CD14-positive monocyte (primary cell): ENCODE results near the gene RAB3GAP1. TPM values are rescaled to one million over a fixed set of nuclear protein-coding genes. Genes with fewer than 3 reads are reported as not detected.

Experiments used
- DNase-seq, 3 donors: peaks; one replicate each; pipeline ENCODE4 v3.0.0-alpha.2; 2011 to 2022
- H2AFZ ChIP-seq: 2 replicates; pipeline ENCODE4 v1.6.0; 2012; ENCODE audit warnings: mild to moderate bottlenecking, low read depth, low read length, inconsistent platforms; ENCODE audit not compliant: insufficient read depth, poor library complexity, severe bottlenecking
- H3K27ac ChIP-seq, 2 donors: 1 replicate in 1 of 2; 2 replicates in 1 of 2; pipeline ENCODE4 v1.5.1; 2012 to 2013; ENCODE audit warnings: low read length in 2 of 2, control low read depth in 1 of 2, inconsistent platforms in 1 of 2, low read depth in 1 of 2, mild to moderate bottlenecking in 1 of 2
- H3K27me3 ChIP-seq, 2 donors: one replicate each; pipeline versions ENCODE4 v1.6.0 to v1.6.1; 2011 to 2013; ENCODE audit warnings: low read length in 2 of 2; ENCODE audit not compliant: control insufficient read depth in 2 of 2, insufficient read depth in 2 of 2
- H3K36me3 ChIP-seq, 2 donors: replicated peaks in 1 of 2; 1 replicate in 1 of 2; 2 replicates in 1 of 2; pipeline versions ENCODE4 v1.5.1 to v1.6.1; 2012 to 2013; ENCODE audit warnings: low read length in 2 of 2, control low read depth in 1 of 2, inconsistent platforms in 1 of 2, mild to moderate bottlenecking in 1 of 2; ENCODE audit not compliant: insufficient read depth in 2 of 2, control insufficient read depth in 1 of 2
- H3K4me1 ChIP-seq, 2 donors: 1 replicate in 1 of 2; 2 replicates in 1 of 2; pipeline versions ENCODE4 v1.5.1 to v1.6.1; 2012 to 2013; ENCODE audit warnings: low read length in 2 of 2, control low read depth in 1 of 2, inconsistent platforms in 1 of 2, mild to moderate bottlenecking in 1 of 2, moderate library complexity in 1 of 2; ENCODE audit not compliant: insufficient read depth in 2 of 2, control insufficient read depth in 1 of 2
- H3K4me2 ChIP-seq: replicated peaks from 2 replicates; pipeline ENCODE3; 2012; ENCODE audit warnings: low read length, moderate library complexity, mild to moderate bottlenecking; ENCODE audit not compliant: poor library complexity, severe bottlenecking; ENCODE audit errors: extremely low read depth
- H3K4me3 ChIP-seq, 3 experiments: fragments of 200-600 bp in 1 of 3; sonication (generic) in 1 of 3; replicated peaks in 1 of 3; 1 replicate in 2 of 3; 2 replicates in 1 of 3; pipeline ENCODE4 v1.5.1; 2011 to 2013; ENCODE audit warnings: low read length in 3 of 3, mild to moderate bottlenecking in 3 of 3, control low read depth in 2 of 3, low read depth in 2 of 3, inconsistent platforms in 1 of 3, moderate library complexity in 1 of 3
- H3K79me2 ChIP-seq: 2 replicates; pipeline ENCODE4 v1.6.0; 2012; ENCODE audit warnings: mild to moderate bottlenecking, control low read depth, inconsistent platforms, low read length, moderate library complexity; ENCODE audit not compliant: insufficient read depth
- H3K9ac ChIP-seq: 2 replicates; pipeline ENCODE4 v1.6.0; 2017; ENCODE audit warnings: low read length, mild to moderate bottlenecking; ENCODE audit not compliant: insufficient read depth, poor library complexity, severe bottlenecking
- H3K9me3 ChIP-seq, 2 donors: replicated peaks in 1 of 2; 1 replicate in 1 of 2; 2 replicates in 1 of 2; pipeline versions ENCODE4 v1.5.1 to v1.6.1; 2012 to 2013; ENCODE audit warnings: low read length in 2 of 2, control low read depth in 1 of 2; ENCODE audit not compliant: control insufficient read depth in 1 of 2, insufficient read depth in 1 of 2
- H4K20me1 ChIP-seq: 2 replicates; pipeline ENCODE4 v1.6.0; 2012; ENCODE audit warnings: mild to moderate bottlenecking, low read length, control low read depth, moderate library complexity; ENCODE audit not compliant: insufficient read depth
- H3K27ac Mint-ChIP-seq, 7 donors: one replicate each; pipeline ENCODE4 v1.8.0; 2020; ENCODE audit warnings: mild to moderate bottlenecking in 7 of 7, mixed read lengths in 7 of 7, moderate library complexity in 6 of 7, inconsistent platforms in 2 of 7
- H3K27me3 Mint-ChIP-seq, 3 donors: one replicate each; pipeline ENCODE4 v1.8.0; 2021 to 2022; ENCODE audit warnings: low read depth in 3 of 3, mild to moderate bottlenecking in 3 of 3, mixed read lengths in 3 of 3, moderate library complexity in 3 of 3, inconsistent platforms in 1 of 3
- H3K36me3 Mint-ChIP-seq, 2 donors: one replicate each; pipeline ENCODE4 v1.8.0; 2020; ENCODE audit warnings: mixed read lengths in 2 of 2, inconsistent platforms in 1 of 2, mild to moderate bottlenecking in 1 of 2
- H3K4me1 Mint-ChIP-seq: one replicate; pipeline ENCODE4 v1.8.0; 2020; ENCODE audit warnings: mild to moderate bottlenecking, mixed read lengths
- H3K4me3 Mint-ChIP-seq, 2 donors: one replicate each; pipeline ENCODE4 v1.8.0; 2020; ENCODE audit warnings: mild to moderate bottlenecking in 2 of 2, mixed read lengths in 2 of 2, moderate library complexity in 1 of 2
- H3K9me3 Mint-ChIP-seq, 7 donors: one replicate each; pipeline ENCODE4 v1.8.0; 2020 to 2022; ENCODE audit warnings: mixed read lengths in 7 of 7, mild to moderate bottlenecking in 6 of 7, moderate library complexity in 6 of 7, inconsistent platforms in 2 of 7
- WGBS: methylation state at CpG from one replicate; pipeline ENCODE4 v1.1.5; 2013; ENCODE audit warnings: missing lambda C conversion rate; ENCODE audit not compliant: insufficient coverage; 5-methylcytosine and 5-hydroxymethylcytosine counted together
- intact Hi-C, 2 donors: fragments of 100-400 bp; cut with micrococcal nuclease; formaldehyde crosslinking; loops; one replicate each; pipeline versions ENCODE4 v1.15.0 to v1.15.1; 2023
- polyA plus RNA-seq, 3 donors: library from polyadenylated mRNA; depleted of rRNA in 1 of 3; unstranded in 2 of 3; stranded (reverse) in 1 of 3; fragments of 300-500 nt in 2 of 3; fragments of >200 nt in 1 of 3; fragmentation: Illumina TruSeq in 2 of 3; gene quantifications; 1 replicate in 2 of 3; 2 replicates in 1 of 3; pipeline ENCODE4 v1.2.3, GENCODE V29; 2012 to 2021
- TF ChIP-seq, protein P1 (sequence below): fragments of 200-600 bp; IDR thresholded peaks from one replicate; pipeline ENCODE4 v1.8.0; 2022; ENCODE audit warnings: antibody characterized with exemption, mild to moderate bottlenecking

Gene RAB3GAP1
- polyA plus RNA-seq, 3 donors, result 8.0 to 17.4 (median 11.3) TPM

DNA sequence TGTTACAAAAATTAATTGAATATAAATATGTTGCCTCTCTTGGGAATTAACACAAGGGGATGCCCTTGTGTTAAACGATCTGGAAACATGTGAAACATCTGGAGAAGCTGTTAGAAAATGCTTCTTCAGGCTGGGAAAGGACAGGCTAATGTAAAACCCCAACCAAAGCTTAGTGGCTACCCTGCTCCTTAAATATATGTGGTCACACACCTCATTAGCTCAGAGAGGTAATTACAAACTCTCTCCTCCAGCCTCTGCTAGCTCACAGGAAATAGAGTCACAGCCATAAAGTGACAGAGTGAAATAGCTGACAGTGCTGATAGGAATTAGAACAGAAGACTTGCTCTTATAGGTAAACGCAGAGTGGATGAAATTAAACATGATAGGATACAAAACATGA is 155.9 kb downstream of the RAB3GAP1 start:
- no peak overlapping the region for H3K9ac ChIP-seq

DNA sequence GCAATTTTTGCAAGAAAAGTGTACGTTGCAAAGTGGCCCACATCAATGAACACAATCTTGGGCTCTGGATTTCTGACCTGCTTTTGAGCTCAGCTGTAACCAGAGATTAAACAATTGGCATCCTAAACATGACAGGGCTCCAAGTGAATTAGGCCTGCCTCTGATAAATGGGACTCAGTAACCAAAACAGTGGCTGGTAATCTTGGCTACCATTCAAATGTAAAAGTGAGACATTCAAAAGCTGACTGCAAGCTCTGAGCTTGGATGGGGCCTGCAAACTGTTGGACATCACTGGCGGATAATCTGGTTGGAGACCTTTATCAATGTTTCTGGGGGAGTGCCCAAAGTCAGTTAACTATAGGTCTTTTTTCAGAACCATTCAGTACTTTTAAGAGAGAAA is 160.7 kb downstream of the RAB3GAP1 start:
- peaks cover 0 to 2% (median 0%) of the 10 kb centered on the region in 7 donors for H3K9me3 Mint-ChIP-seq
- H3K4me3 Mint-ChIP-seq, result no peak overlapping the region
- H3K9me3 ChIP-seq, result no peaks in the 10 kb centered on the region
- intact Hi-C loops, result no loop called here
- no peaks in the 10 kb centered on the region for H3K4me1 ChIP-seq
- no peak overlapping the region for H3K9ac ChIP-seq
- no peaks in the 10 kb centered on the region for H3K79me2 ChIP-seq
- no peak overlapping the region for H2AFZ ChIP-seq
- no peak overlapping the region for H3K4me3 ChIP-seq
- H3K27ac Mint-ChIP-seq, result no peak overlapping the region
- no peaks in the 10 kb centered on the region for H4K20me1 ChIP-seq
- H3K4me2 ChIP-seq, result no peak overlapping the region
- H3K4me1 Mint-ChIP-seq, result no peaks in the 10 kb centered on the region
- H3K27me3 ChIP-seq, result no peaks in the 10 kb centered on the region
- H3K36me3 Mint-ChIP-seq, result peaks cover 3 to 11% of the 10 kb centered on the region in 2 donors
- peaks cover 0 to 5% of the 10 kb centered on the region in 2 donors for H3K36me3 ChIP-seq
- no peaks in the 10 kb centered on the region for H3K27me3 Mint-ChIP-seq
- no peak for DNase-seq
- H3K27ac ChIP-seq, result no peak overlapping the region
- WGBS, result 100% methylated on average over 2 of the region's 2 CpGs
- TF ChIP-seq, protein P1, sequence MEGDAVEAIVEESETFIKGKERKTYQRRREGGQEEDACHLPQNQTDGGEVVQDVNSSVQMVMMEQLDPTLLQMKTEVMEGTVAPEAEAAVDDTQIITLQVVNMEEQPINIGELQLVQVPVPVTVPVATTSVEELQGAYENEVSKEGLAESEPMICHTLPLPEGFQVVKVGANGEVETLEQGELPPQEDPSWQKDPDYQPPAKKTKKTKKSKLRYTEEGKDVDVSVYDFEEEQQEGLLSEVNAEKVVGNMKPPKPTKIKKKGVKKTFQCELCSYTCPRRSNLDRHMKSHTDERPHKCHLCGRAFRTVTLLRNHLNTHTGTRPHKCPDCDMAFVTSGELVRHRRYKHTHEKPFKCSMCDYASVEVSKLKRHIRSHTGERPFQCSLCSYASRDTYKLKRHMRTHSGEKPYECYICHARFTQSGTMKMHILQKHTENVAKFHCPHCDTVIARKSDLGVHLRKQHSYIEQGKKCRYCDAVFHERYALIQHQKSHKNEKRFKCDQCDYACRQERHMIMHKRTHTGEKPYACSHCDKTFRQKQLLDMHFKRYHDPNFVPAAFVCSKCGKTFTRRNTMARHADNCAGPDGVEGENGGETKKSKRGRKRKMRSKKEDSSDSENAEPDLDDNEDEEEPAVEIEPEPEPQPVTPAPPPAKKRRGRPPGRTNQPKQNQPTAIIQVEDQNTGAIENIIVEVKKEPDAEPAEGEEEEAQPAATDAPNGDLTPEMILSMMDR, result no peak

More for the DNA sequence above, 155.9 kb downstream of the RAB3GAP1 start:
- DNase-seq, result no peak
- Histone ChIP-seq H3K4me2 (no peak overlapping the region), H3K4me3 (no peak overlapping the region), H3K27ac (no peak overlapping the region), H3K36me3 (no peaks in the 10 kb centered on the region), H3K79me2 (no peaks in the 10 kb centered on the region), H2AFZ (no peak overlapping the region), H3K27me3 (no peaks in the 10 kb centered on the region), H4K20me1 (no peaks in the 10 kb centered on the region), H3K9me3 (no peaks in the 10 kb centered on the region), H3K4me1 (no peaks in the 10 kb centered on the region)
- no peaks in the 10 kb centered on the region for H3K4me1 Mint-ChIP-seq
- no peaks in the 10 kb centered on the region for H3K36me3 Mint-ChIP-seq
- H3K27me3 Mint-ChIP-seq, result peaks cover 0 to 2% (median 0%) of the 10 kb centered on the region in 3 donors
- no peak overlapping the region for H3K27ac Mint-ChIP-seq
- no CpG with 5 or more reads among the region's 2 CpGs for WGBS
- TF ChIP-seq, protein P1, result no peak
- no peak overlapping the region for H3K4me3 Mint-ChIP-seq
- no peaks in the 10 kb centered on the region for H3K9me3 Mint-ChIP-seq
- intact Hi-C loops, result no loop called here
